ENCODE results near the gene DCLK1. TPM values are rescaled to one million over a fixed set of nuclear protein-coding genes. Genes with fewer than 3 reads are reported as not detected.

The DCLK1 gene
- total and polyA plus RNA-seq, 4 donors, result 0.04 to 0.56 (median 0.20) TPM

- H3K27me3 ChIP-seq (ENCODE audit: control insufficient read depth in 4 of 4, insufficient read depth in 4 of 4, low read length in 3 of 4), result peaks cover 0 to 7% (median 2%) of the 10 kb centered on the region in 4 donors
- H3K36me3 ChIP-seq (ENCODE audit: control insufficient read depth in 4 of 4, insufficient read depth in 3 of 4, low read depth in 1 of 4, low read length in 3 of 4), result no peaks in the 10 kb centered on the region
- TF ChIP-seq YY1 (IDR thresholded peaks at IDR 0.05), result no peak
- TF ChIP-seq MAX (IDR thresholded peaks at IDR 0.05), result no peak
- TF ChIP-seq HNF4G (IDR thresholded peaks at IDR 0.05), result no peak
- no peak for TF ChIP-seq CTCF (IDR thresholded peaks at IDR 0.05; ENCODE audit: low read depth, low read length, missing input control)
- TF ChIP-seq FOXA1 (IDR thresholded peaks at IDR 0.05), result no peak
- no peak for TF ChIP-seq ZBTB33 (IDR thresholded peaks at IDR 0.05)
- no peak for TF ChIP-seq FOXA2 (IDR thresholded peaks at IDR 0.05)
- TF ChIP-seq HNF4A (conservative IDR thresholded peaks at IDR 0.05), result no peak
- no peak for TF ChIP-seq RAD21 (IDR thresholded peaks at IDR 0.05)
- no peak for TF ChIP-seq SP1 (IDR thresholded peaks at IDR 0.05)
- H3K9ac ChIP-seq (ENCODE audit: low read depth in 1 of 2, low read length in 2 of 2), result no peak overlapping the region
- no peaks in the 10 kb centered on the region for H3K9me3 ChIP-seq (ENCODE audit: control insufficient read depth in 4 of 4, low read length in 3 of 4)
- H3K4me3 ChIP-seq (ENCODE audit: low read depth in 1 of 3, low read length in 3 of 3), result no peak overlapping the region
- H3K27ac ChIP-seq (ENCODE audit: low read depth in 1 of 2, low read length in 2 of 2), result no peak overlapping the region
- H3K4me1 ChIP-seq (ENCODE audit: control insufficient read depth in 4 of 4, insufficient read depth in 4 of 4, low read length in 3 of 4), result no peaks in the 10 kb centered on the region
- 72% methylated on average over 8 of the region's 8 CpGs for WGBS
- no peak for DNase-seq (ENCODE audit: low spot score)
Observed at GRCh38 chr13:35854286-35854685, 276.9 kb downstream of the DCLK1 start.

- TF ChIP-seq HNF4G (IDR thresholded peaks at IDR 0.05) (no peak), NR2F2 (IDR thresholded peaks at IDR 0.05) (no peak), GABPA (IDR thresholded peaks at IDR 0.05 in 1 of 2, conservative IDR thresholded peaks at IDR 0.05 in 1 of 2) (no peak), HNF4A (conservative IDR thresholded peaks at IDR 0.05) (no peak), REST (IDR thresholded peaks at IDR 0.05) (no peak), ATF3 (IDR thresholded peaks at IDR 0.05) (no peak), CTCF (IDR thresholded peaks at IDR 0.05; ENCODE audit: low read depth, low read length, missing input control) (no peak), RXRA (IDR thresholded peaks at IDR 0.05) (no peak), FOXA1 (IDR thresholded peaks at IDR 0.05) (no peak), TAF1 (conservative IDR thresholded peaks at IDR 0.05) (no peak), JUND (IDR thresholded peaks at IDR 0.05) (no peak), SP1 (IDR thresholded peaks at IDR 0.05) (no peak)
- DNase-seq (ENCODE audit: low spot score), result no peak
Observed at GRCh38 chr13:35851881-35852280, 279.3 kb downstream of the DCLK1 start.

More at GRCh38 chr13:35851881-35852280, 279.3 kb downstream of the DCLK1 start:
- no peak overlapping the region for H3K9ac ChIP-seq (ENCODE audit: low read depth in 1 of 2, low read length in 2 of 2)
- WGBS, result 94% methylated on average over 3 of the region's 3 CpGs
- peaks cover 0 to 7% (median 2%) of the 10 kb centered on the region in 4 donors for H3K27me3 ChIP-seq (ENCODE audit: control insufficient read depth in 4 of 4, insufficient read depth in 4 of 4, low read length in 3 of 4)
- H3K4me1 ChIP-seq (ENCODE audit: control insufficient read depth in 4 of 4, insufficient read depth in 4 of 4, low read length in 3 of 4), result no peaks in the 10 kb centered on the region
- no peaks in the 10 kb centered on the region for H3K9me3 ChIP-seq (ENCODE audit: control insufficient read depth in 4 of 4, low read length in 3 of 4)
- H3K27ac ChIP-seq (ENCODE audit: low read depth in 1 of 2, low read length in 2 of 2), result no peak overlapping the region
- no peak overlapping the region for H3K4me3 ChIP-seq (ENCODE audit: low read depth in 1 of 3, low read length in 3 of 3)
- no peaks in the 10 kb centered on the region for H3K36me3 ChIP-seq (ENCODE audit: control insufficient read depth in 4 of 4, insufficient read depth in 3 of 4, low read depth in 1 of 4, low read length in 3 of 4)
